Inferior parietal cortex (tissue), 1 donor: ENCODE data around the gene ACY1.
A peak's percentile ranks its signal among the peaks of the same experiment; 100 is the strongest.

Experiments
- DNase-seq: peaks from one replicate; pipeline ENCODE4 v3.0.0-alpha.2; 2016; ENCODE audit errors: extremely low spot score

The ACY1 gene

DNA sequence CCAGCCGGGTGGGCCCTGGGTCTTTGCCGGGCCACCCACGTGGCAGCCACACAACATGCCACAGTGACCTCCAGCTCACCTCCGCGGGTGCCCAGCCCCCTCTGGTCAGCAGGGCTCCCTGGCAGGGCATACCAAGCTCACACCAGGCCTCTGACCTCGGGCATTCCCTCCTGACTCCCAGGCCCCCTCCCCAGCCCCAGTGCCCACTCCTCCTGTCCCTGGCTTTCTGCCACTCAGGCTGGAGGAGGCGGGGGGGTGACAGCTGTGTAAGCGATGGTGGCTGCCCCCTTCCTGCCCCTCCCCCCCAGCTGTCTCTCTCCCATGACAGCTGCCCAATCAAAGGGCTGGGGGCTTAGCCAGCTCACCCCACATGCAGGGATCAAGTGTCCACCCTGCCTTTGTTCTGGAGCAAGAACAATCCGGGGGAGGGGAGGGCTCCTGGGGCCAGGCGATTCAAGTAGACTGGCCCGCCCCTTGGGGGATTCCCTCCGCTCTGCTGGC lies 19.3 kb upstream of the ACY1 start:
- DNase-seq, result no peak

DNA sequence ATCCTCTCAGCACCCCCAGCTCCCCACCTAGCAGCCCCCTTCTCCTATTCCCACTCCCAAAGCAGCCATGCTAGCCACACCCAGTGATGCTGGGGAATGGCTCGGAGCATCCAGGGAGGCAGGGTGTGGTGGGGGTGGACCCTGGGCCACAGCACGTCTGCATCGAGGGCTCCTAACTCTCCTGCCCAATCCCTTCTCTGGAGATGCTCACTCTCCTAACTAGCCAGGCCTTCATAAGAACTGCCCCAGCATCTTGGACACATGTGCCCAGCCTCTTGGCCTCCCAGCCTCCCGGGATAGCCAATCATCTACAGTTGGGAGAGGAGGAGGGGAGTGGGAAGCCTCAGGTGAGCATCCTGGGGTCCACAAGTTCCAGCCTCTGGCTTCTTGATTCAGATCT lies 18.8 kb upstream of the ACY1 start:
- no peak for DNase-seq

DNA sequence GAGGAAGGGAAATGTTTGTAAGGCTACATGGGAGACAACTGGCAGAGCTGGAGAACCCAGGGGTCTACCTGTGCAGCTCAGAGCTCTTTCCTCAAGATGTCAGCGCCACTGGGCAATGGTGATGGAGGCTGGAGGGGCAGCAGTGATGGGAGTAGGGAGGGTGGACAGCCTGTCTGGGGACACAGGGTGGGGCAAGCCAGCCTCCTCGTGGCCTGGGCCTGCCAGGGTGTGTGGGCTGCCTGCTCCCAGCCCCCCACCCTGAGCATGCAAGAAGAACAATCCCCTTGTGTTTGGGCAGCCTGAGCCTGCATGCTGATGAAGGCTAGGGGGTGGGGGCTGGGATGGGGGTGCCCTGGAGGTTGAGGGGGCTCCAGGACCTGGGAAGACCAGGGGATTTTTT lies 17.3 kb upstream of the ACY1 start:
- no peak for DNase-seq

DNA sequence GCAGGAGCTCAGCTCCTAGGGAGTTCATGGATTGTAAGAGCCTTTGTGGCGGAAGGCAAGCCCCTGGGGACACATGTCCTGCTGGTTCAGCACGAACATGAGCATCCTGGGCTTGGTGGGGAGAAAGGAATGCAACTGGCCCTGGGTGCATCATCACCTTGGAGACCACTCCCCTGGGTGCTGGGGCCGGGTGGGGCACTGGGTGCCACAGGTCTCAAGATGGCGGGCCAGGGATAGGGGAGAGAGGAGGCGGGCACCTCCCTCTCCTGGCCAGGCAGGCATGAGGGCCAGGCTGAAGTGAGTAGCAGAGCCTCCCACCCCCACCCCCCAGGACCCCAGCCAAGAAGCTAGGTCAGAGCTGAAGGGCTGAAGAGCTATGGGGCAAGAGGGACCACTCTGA lies 16.8 kb upstream of the ACY1 start:
- DNase-seq, result no peak

DNA sequence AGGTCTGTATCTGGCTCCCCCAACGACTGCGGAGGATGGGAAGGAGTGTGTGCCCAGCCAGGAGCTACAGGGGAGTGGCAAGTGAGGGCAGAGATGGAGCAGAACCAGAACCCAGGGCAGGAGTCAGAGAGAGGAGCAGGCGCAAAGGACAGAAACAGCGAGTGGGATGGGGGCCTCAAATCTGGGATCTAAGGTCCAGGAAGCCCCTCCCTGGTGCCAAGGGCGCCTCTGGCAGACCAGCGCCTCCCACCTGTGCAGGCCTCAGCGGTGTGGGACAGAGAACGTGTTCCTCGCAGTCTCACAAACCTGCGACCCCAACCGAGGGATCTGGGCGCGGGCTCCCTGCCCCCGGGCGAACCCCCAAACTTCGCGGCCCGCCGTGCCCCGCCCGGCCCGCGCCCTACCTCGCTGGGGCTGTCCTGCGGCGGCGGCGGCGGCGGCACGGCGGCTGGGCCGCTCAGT lies 16.4 kb upstream of the ACY1 start:
- DNase-seq, result no peak

DNA sequence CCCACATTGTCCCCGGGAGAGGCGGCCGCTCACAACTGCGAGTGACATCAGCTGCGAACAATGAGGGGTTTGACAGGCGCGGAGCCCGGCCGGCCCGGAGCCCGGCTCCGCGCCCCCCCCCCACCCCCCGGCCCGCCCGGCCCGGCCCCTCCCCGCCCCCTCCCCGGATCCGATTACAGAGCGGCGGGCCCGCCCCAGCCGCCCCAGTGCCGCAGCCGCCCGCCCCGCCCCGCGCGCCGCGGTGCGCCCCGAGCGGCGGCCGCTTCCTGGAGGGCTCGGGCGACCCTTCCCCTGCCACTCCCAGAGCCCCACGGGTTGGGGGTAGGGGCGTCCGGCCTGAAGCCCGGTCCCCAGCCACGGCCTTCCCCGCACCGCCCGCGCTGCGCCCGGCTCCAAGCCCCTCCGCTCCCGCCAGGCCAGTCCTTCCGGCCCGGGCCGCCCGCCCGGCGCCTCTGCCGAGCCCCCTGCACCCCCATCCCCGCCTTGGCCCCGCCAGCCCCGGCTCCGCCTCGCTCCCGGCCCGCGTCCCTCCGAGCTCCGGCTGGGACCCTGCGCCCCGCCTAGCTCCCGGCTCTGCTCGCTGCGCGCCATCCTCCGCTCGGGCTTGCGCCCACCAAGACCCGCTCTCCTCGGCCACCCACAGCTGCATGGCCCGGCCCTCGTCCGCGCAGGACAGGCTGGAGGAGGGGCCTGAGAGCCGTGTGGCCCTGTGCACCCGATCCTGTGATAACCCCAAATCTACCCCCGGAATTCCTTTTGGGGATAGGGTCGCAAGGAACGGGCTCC lies 15.8 kb upstream of the ACY1 start, which contains the start of gene PCBP4:
Gene PCBP4 (minus strand): TSS at position 71 of the 786 bp plus-strand sequence. CDS start 6,214 bp downstream, outside the sequence.
- DNase-seq, result peak; percentile 67

DNA sequence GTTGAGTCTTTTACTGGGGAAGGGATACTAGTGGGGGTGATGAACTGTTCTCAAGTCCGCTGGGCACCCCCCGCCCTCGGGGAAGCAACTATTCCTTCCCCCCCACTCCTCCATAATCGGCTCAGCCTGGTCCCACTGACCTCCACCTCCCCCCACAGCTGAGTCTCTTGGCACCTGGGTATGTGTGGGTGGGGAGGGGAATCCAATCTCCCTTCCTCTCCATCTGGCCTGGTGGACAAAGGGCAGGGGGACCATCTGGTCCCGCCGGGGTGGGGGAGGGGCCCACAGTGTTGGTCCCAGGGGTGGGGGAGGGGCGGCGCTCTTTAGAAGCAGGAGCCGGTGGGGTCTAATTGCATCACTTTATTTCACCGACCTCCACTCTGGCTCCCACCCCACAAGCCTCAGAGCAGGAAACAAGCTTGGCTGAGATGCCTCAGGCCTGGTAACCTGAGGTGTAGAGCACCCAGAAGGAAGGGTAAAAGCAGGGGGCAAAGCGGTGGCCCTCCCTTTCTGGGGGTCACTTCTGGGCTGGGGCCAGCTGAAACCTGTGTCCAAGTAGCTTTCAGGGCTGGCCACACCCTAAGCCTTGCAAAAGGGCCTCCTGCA lies 15.1 kb upstream of the ACY1 start:
- no peak for DNase-seq

DNA sequence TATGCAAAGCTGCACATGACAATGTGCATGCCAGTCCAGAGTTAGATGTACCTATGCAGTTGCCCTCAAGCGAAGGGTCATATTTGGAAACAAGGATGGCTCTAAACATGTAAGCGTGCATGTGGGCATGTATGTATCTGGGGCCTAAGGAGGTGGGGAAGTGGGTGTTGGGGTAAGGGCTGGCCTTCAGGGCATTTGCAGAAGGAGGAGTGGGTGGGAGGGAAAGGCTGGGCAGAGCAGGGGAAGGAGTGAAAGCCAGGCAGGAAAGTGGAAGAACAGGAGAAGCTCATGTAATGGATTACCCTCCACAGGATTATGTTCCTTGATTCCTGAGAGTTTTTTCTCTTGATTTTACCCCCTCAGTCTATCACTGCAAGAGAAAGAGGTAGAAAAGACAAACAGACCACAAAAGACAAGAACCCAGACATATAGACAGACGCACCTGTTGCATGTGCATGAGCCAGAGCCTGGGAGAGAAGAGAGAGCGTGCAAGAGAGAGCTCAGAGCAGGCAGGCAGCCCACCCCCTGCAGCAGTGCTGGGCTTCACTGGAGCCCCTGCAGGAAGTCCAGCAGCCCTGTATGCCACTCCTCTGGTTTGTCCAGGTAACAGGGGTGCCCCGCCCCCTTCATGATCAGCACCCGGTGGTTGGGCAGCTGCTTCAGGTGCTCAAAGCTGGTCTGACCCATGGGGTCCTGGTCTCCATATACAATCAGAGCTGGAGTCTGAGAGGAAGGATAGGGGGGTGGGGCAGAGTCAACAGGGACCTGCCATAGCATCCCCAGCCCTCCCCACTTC lies 14.3 kb upstream of the ACY1 start:
- no peak for DNase-seq

DNA sequence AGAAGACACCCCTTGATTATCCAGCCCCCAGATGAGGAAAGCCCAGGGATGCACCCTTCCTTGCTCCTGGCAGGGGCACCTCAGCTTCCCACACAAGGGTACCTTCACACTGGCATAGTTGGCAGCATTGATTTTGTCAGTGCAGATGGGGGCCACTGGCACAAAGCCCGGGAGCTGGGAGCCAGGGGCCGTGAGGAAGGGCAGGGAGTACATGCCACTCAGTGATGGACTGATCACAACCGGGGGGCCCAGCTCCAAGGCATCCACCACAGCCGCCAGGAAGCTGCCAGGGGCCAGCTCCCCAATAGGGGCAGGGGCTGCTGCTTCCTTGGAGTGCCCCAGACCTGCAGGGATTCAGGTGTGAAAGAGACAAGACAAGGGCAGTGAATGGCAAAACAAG lies 13.5 kb upstream of the ACY1 start:
- no peak for DNase-seq

DNA sequence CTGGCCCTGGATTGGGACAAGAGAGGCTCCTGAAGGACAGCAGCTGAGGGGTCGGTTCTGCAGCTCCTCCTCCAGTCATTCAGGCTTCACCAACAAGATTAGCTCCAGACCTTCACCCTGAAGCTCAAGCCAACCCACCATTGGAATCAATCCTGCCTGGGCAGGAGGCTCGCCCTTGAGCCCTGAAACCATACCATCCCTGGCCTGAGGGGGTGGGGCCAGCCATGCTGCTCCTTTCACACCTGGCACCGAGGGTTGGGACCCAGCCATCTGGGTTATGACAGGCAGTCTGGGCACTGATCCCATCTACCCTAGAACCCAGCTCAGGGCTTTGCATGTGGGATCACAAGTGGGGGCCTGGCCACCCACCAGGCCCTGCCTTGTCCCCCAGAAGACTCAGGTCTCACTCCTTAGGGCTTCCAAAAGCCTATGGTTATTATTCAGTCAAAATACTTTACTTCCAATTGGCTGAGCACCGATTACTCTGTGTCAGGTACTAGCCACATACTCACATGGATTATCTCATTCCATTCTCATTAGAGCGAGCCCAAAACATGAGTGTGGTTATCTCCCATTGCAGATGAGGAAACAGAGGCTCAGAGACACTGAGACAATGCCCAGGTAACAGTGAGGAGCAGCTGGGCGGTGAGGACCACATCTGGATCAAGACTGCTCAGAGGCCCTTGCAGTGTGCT lies 12.6 kb upstream of the ACY1 start:
- DNase-seq, result no peak

DNA sequence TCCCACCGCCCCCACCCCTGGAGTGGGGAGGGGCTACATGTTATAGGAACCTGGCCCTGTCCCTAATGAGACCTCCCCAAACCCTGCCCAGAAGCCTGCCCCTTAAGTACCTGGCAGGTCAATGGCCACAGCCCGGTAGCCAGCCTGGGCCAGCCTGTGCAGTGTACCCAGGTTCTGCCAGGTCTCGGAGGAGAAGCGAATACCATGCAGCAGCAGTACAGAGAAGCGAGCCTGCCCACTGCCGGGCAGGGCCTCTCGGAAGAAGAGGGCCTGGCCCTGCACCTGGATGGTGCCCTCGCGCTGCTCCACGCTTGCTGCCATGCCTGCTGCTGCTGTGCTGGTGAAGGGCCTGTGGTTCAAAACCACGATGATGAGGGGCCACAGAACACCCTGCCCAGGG lies 12.0 kb upstream of the ACY1 start:
- DNase-seq, result no peak

DNA sequence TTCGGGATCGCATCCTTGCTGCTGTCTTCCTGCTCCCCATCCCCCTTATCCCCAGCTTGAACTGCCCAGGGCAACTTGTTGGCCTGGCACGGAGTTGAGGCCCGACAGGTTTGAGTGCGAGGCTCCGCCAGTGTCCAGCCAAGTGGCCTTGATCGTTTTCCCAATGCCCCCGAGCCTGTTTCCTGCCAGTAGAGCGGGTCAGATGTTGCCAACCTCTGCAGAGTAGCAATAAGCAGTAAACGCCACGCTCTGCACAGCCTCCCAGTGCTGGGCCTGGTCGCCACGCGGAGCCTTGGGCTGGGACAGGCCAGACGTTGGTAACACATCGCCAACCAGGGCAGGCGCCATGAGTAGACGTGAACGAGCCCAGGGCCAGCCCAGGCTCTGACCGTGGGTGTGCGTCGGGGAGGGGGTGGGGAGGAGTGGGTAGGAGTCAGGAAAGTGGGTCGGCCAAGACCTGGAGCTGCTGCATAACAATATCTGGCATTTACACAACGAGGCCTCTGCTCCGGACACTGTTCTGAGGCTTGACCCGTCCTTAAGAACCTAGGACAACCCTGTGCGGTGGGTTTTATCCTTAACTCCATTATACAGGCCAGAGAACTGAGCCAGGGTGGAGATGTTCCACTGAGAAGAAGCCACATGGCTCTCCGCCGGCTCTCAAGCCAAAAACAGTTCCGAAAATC lies 8.9 kb upstream of the ACY1 start:
- no peak for DNase-seq

DNA sequence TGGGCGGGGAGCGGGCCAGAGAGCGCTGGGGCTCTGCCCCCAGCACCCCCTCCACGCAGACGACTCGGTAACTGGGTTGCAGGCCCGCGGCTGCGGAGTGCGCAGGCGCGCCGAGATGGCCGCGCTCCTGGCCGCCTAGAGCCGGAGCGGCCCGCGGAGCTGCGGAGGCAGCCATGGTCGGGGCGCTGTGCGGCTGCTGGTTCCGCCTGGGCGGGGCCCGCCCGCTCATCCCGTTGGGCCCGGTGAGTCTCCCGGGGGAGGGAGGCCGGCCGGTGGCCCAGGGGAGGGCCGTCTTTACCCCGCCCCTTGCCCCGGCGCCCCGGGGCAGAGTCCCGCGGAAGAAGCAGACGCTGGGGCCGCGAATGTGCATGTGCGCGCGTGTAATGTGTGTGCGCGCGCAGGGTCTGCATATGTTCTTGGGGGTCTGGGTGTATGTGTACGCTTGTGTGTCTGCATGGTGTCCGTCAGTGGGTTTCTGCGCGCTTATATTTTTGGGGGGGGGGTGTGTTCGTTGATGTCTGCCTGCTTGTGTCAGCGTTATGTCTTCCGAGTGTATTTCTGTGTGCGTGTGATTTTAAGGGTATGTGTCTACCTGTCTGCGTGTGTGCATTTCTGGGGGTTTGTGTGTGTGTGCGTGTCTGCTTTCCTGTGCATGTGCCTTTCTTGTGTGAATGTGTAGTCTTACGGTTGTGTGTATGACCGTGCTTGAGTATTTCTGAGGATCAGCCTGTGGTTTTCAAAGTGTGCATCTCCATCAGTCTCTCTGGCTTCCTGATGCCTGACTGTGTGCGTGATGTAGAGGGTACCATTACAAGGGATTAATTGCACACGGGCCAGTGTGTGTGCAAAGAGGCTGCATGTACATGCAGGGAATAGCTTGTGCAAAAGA lies 8.1 kb upstream of the ACY1 start, which contains the start of gene ABHD14A:
Gene ABHD14A (plus strand): TSS at position 102 of the 889 bp plus-strand sequence. CDS start 72 bp downstream, at position 174.
- DNase-seq, result peak; percentile 74

DNA sequence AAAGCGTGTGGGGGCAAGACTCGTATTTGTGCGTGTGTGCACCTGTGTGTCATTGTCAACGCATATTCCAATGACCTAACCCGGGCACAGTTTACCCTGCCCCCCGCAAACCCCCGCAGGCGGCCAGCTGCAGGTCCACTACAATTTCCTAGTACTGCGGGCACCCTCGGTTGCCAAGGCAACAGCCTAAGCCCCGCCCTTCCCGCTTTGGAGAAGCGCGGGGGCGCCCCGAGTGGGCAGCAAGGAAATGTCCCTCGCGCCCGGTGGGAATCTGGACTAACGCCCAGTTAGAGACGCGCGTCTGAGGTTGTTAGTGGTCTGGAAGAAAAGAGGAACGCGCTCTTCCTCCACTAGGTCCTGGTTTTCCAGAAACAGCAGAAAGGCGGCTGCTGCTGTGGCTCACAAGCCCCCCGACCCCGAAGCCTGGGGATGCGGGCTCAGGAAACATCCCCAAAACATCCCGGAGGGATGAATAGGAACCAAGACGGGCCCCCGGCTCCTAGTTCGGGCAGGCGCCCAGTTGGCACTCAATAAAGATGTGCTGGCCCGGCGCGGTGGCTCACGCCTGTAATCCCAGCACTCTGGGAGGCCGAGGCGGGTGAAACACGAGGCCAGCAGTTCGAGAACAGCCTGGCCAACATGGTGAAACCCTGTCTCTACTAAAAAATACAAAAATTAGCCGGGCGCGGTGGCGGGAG lies 7.3 kb upstream of the ACY1 start:
- DNase-seq, result peak; percentile 82

DNA sequence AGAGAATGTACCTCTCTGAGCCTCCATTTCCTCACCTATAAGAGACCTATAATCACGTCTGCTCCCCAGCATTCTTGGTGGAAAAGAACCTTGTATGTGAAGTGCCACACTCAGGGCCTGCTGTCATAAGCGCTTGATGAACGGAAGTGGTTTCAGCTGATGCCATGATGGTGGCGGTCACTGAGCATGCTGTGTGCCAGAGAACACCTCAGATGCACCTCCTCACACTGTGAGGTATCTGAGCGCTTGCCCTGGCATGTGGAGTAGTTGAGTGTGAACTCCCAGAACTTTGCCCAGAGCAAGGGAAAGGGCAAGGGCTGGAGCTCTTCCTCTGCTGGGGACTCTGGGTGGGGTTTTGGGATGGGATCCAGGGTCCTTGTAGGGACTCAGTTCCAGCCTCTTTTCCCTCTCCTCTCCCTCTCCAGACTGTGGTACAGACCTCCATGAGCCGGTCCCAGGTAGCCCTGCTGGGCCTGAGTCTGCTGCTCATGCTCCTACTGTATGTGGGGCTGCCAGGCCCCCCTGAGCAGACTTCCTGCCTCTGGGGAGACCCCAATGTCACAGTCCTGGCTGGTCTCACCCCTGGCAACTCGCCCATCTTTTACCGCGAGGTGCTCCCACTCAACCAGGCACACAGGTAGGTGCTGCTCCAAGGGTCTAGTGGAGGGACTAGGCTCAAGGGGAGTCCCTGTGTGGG lies 5.7 kb upstream of the ACY1 start:
- DNase-seq, result no peak

DNA sequence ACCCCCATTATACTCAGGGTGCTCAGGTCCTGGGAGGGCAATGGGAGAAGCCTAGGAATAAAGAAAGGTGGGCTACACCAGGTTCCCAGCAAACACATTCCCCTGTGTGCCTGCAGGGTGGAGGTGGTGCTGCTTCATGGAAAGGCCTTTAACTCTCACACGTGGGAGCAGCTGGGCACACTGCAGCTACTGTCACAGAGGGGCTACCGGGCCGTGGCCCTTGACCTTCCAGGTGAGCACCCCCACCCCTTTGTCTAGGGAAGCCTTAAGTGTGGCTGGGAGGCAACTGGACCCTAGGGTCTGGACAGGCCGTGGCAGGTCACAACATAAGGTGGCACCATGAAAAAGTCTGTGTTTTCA lies 5.2 kb upstream of the ACY1 start:
- DNase-seq, result no peak

DNA sequence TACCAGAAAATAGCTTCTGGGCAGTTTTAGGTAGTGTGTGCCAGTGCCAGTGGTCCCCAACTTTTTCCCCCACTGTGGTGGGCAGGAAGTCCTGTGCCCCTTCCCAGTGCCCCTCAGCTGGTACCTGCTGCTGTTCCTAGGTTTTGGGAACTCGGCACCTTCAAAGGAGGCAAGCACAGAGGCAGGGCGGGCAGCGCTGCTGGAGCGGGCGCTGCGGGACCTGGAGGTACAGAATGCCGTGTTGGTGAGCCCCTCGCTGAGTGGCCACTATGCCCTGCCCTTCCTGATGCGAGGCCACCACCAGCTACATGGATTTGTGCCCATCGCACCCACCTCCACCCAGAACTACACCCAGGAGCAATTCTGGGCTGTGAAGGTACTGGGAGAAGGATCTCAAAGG lies 3.1 kb upstream of the ACY1 start:
- DNase-seq, result no peak

DNA sequence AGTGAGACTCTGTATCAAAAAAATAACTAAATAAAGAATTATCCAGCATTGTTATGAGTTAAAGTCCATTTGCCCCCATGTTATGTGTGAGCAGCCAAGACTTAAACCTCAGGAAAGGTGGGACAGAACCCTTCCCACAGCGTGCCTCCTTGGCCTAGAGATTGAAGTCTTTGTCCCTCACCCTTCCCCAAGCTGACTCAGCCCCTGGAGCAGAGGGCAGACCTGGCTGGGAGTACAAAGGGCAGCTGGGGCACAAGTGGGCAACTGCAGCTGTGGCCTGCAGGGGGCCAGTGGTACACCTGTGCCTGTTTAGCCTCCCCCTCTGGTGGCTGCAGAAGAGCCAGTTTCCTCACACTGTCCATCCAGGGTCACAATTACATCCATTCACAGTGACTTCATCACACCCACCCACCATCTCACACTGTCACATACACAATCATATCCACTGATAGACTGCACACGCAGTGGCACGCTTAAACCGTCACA lies 940 bp upstream of the ACY1 start:
- DNase-seq, result no peak
